GM19455 (cell line): Measurements from ENCODE around the gene TRAF2.

Experiments used
- ATAC-seq: cut with Tn5 transposase; IDR thresholded peaks from one replicate; pipeline ENCODE4 v1.9.1; 2021; ENCODE audit not compliant: unreplicated experiment

TRAF2 gene

DNA sequence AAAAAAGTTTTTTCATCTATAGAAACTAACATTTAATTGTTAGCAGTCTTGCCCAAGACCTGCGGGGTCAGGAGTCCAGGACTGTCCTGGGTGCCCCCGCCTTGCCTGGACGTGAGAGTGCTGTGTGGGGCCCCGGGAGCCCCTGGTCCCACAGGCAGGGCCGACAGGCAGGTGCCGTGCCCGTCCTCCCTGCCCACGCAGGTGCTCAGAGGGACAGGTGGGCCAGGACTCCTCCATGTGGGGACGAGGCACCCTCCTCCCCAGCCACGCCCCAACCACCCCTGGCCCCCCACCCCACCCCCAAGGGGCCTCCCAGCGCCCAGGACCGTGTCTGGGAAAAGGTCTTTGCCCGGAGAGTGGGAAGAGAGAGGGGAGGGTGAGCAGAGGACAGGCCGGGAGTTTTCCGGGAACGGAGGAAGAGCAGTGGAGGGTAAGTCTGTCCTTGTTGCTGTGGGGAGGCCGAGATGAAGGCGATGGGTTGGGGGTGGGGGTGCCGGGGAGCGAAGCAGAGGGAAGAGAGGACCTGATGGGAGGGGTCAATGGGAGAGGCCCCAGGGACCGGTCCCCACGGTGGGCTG, 63.0 kb downstream of the TRAF2 start:
- ATAC-seq, result no peak

DNA sequence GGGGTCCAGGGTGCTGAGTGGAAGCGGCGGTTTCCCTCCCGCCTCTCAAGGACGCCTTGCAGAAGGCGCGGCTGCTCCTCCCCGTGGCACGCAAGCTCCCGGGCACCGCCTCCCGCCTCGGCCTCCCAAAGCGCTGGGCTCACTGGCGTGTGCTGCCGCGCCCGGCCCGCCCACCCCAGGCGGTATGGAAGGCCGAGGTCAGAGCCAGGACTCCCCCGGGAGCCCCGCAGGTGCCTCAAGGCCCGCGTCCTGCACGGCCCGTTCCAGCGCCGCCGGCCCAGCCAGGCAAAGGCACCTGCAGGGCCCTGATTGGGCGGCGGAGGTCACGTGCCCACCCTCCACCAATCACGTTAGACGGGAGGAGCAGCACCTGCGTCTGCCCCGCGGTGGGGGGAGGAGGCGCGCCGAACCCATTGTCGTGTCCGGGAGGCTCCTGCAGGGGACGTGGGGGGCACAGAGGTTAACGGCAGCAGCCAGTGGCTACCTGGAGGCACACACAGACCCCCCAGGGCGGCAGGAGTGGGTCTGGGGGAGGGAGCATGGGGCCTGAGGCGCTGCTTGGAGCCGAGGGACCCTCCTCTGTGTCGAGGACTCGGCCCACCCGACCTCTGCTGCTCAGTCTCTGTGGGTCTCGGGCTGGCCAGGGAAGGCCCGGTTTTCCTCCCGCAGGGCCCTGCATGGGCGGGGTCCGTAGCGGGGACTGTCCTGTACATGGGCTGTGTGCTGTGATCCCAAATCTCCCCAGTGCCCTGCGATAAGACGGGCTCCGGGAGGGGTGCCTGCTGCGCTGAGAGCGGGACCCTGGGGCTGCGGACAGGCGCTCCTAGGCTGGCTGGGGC, 63.7 kb downstream of the TRAF2 start:
- ATAC-seq, result peak; percentile 80

GRCh38 chr9:136950656-136951276, 64.5 kb downstream of the TRAF2 start:
- no peak for ATAC-seq

- ATAC-seq, result no peak
Measured at GRCh38 chr9:136951541-136952320, 65.4 kb downstream of the TRAF2 start, which contains the start of gene LCN12. Gene LCN12, plus strand, starts transcription at chr9:136952273. Its CDS starts 55 bp downstream, at chr9:136952328.

GRCh38 chr9:136952321-136952850, 66.1 kb downstream of the TRAF2 start:
- no peak for ATAC-seq

GRCh38 chr9:136952876-136953770, 66.8 kb downstream of the TRAF2 start:
- ATAC-seq, result no peak

GRCh38 chr9:136953771-136954269, 67.5 kb downstream of the TRAF2 start:
- no peak for ATAC-seq

DNA sequence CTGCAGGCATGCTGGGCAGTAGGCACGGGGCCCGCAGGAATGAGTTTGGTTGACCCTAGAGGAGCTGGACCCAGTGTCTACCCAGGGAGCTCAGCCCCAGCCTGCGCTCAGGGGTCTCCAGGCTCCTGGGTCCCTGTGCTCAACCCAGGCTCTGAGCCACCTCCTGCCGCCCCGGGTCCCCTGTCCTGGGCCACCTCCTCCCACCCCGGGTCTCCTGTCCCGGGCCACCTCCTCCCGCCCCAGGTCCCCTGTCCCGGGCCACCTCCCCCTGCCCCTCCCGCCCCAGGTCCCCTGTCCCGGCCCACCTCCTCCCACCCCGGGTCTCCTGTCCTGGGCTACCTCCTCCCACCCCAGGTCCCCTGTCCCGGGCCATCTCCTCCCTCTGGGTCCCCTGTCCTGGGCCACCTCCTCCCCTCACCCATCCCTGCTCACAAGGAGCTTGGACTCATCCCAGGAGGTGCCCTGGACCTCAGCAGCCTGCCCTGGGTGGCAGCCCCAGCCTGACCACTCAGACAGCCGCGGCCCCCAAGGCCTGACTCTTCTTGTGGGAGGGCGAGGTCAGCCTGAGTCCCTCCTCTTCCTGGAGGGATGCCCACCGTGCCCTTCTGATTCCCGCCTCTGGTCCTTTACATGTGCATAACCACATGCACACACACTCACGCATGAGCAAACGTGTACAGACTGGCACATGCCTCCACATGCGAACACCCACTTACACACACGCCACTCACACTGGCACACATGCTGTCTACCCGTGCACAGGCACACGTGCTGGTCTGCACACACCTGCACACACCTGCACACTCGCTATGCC, 68.2 kb downstream of the TRAF2 start:
- no peak for ATAC-seq

DNA sequence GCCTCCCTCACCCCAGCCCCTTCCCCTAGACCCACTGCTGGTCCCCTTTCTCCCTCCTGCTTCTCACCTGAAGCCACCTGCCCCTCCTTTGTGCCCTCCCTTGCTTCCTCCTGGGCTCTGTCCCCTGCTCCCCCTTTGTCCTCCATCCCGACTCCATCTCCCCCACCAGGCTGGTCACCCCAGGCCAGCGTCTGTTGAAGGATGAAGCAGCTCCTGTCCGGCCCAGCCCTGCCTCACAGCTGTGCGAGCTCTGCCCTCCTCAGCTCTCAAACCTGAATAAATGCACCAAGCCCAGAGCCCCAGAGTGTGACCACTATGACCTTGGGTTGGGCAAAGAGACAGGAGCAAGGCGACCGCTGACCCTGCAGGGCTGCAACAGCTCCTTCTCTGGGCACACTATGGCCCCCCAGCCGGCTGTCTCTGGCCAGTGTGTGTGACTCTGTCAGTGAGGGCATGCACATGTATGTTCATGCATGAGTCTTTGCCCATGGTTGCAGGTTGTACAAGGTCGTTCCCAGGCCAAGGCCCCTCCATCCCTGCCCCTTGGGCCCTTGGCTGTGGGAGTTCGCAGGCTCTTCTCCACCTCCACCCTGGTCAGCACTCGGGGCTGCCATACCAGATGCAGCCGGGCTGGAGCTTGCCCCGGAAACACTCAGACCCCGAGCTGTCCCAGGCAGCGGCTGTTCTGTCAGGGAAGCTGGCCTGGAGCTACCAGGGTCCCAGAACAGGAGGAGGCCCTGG, 69.1 kb downstream of the TRAF2 start:
- no peak for ATAC-seq

- ATAC-seq, result no peak
Measured at GRCh38 chr9:136955943-136956335, 69.6 kb downstream of the TRAF2 start.

DNA sequence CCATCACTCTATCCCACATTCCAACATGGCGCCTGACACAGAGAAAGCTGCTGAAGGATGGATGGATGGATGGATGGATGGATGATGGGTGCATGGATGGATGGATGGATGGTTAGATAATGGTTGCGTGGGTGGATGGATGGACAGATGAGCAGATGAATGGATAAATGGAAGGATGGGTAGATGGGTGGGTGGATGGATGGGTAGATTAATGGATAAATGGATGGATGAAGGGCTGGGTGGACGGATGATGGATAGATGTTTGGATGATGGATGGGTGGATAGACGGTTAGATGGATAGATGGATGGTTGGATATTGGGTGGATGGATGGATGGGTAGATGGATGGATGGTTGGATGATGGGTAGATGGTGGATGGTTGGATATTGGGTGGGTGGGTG, 70.3 kb downstream of the TRAF2 start:
- no peak for ATAC-seq

DNA sequence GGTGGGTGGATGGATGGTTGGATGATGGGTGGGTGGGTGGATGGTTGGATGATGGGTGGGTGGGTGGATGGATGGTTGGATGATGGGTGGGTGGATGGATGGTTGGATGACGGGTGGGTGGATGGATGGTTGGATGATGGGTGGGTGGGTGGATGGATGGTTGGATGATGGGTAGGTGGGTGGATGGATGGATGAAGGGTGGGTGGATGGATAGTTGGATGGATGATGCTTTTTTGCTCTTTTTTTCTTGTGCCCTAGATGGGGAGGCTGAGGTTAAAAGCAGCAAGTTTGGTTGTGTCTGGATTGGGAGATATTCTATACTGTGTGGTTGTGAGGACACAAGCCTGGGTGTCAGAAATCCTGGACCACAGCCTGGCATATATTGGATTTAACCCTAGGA, 71.1 kb downstream of the TRAF2 start:
- ATAC-seq, result no peak

- no peak for ATAC-seq
Measured at GRCh38 chr9:136957901-136958300, 71.6 kb downstream of the TRAF2 start.

DNA sequence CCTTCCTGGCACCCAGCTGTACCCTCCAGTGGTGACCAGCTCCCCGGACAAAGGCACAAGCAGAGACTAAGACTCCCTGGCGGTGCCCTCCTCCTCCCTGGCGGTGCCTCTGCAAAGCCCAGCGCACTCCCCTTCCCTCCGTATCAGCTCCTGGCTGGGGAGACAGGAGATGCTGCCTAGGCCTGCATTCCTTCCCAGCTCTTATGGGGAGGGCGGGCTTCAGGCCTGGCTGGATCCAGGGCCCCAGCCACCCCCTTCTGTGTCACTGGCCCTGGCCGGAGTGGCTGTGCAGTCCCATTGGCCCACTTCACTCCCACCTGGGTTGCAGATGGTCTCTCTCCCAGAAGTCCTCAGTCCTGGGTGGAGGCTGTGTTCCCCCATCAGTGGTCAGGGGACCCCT, 72.2 kb downstream of the TRAF2 start:
- ATAC-seq, result no peak

- ATAC-seq, result no peak
Measured at GRCh38 chr9:136958898-136959850, 72.9 kb downstream of the TRAF2 start.

- no peak for ATAC-seq
Measured at GRCh38 chr9:136960212-136960937, 74.1 kb downstream of the TRAF2 start.

DNA sequence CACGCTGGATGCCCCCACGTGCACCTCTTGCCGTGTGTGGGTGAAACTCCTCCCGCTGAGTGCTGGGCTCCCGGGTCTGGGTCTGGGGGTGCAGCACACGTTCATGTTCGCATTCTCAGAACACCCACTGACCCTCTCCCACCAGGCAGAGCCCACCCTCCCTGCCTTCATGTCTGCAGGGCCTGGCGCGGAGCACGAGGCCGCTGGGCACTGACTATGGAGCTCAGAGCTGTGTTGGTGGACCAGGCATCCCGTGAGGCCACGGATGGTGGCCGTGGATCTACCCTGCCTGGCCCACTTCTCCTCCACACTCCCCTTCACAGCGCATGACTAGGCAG, 74.6 kb downstream of the TRAF2 start:
- ATAC-seq, result no peak
